Upper lobe of left lung (tissue), 6 donors: ENCODE measurements around the gene OAT. TPM values are rescaled to one million over a fixed set of nuclear protein-coding genes. Genes with fewer than 3 reads are reported as not detected.
"Not testable (repeated sequence)": the region's sequence is repeated elsewhere in the genome, so short reads cannot be mapped to it uniquely, and the experiment has no call there.

Experiments
- ATAC-seq, 2 donors: fragments of 200-7000 bp; cut with Tn5 transposase; one replicate each; pipeline ENCODE4 v1.9.1; 2022; ENCODE audit warnings: mild to moderate bottlenecking in 2 of 2, moderate library complexity in 2 of 2; ENCODE audit not compliant: low FRiP score in 2 of 2
- DNase-seq, 2 donors: peaks; one replicate each; pipeline ENCODE4 v3.0.0-alpha.2; 2019 to 2020
- H3K27ac ChIP-seq, 4 donors: fragments of 200-600 bp; sonication (generic); one replicate each; pipeline ENCODE4 v1.5.1; 2016 to 2019
- H3K27me3 ChIP-seq, 4 donors: fragments of 200-600 bp; sonication (generic); one replicate each; pipeline ENCODE4 v1.5.1; 2017 to 2019
- H3K36me3 ChIP-seq, 4 donors: fragments of 200-600 bp; sonication (generic); one replicate each; pipeline ENCODE4 v1.5.1; 2016 to 2019
- H3K4me1 ChIP-seq, 4 donors: fragments of 200-600 bp; sonication (generic); one replicate each; pipeline ENCODE4 v1.5.1; 2018 to 2019
- H3K4me3 ChIP-seq, 4 donors: fragments of 200-600 bp; sonication (generic); one replicate each; pipeline ENCODE4 v1.5.1; 2017 to 2019; ENCODE audit warnings: mild to moderate bottlenecking in 2 of 4, moderate library complexity in 1 of 4
- H3K9me3 ChIP-seq, 4 donors: fragments of 200-600 bp; sonication (generic); one replicate each; pipeline ENCODE4 v1.5.1; 2018 to 2019
- EP300 ChIP-seq, 4 donors: sonication (generic); formaldehyde crosslinking; IDR thresholded peaks; one replicate each; pipeline ENCODE4 v1.5.1; 2017; ENCODE audit warnings: antibody characterized with exemption in 4 of 4, control low read depth in 2 of 4
- POLR2A ChIP-seq, 4 donors: fragments of 450-650 bp; IDR thresholded peaks; one replicate each; pipeline ENCODE4 v1.5.1; 2016 to 2017; ENCODE audit warnings: antibody characterized with exemption in 4 of 4, mild to moderate bottlenecking in 2 of 4
- POLR2AphosphoS5 ChIP-seq, 2 donors: sonication (generic); formaldehyde crosslinking; IDR thresholded peaks; one replicate each; pipeline ENCODE4 v1.5.1; 2017; ENCODE audit warnings: antibody characterized with exemption in 2 of 2
- WGBS, 2 donors: methylation state at CpG; one replicate each; pipeline ENCODE4 v1.1.5; 2017 to 2018; 5-methylcytosine and 5-hydroxymethylcytosine counted together
- total RNA-seq, 6 donors: library from RNA; depleted of rRNA in 4 of 6; stranded (reverse); fragments of >200 nt in 4 of 6; gene quantifications; one replicate each; pipeline versions ENCODE4 v1.1.0 to v1.2.1, GENCODE V29; 2016 to 2021
- TF ChIP-seq, protein P1 (sequence below), 6 experiments: fragments of 450-650 bp in 4 of 6; fragments of 200-600 bp in 2 of 6; sonication (generic) in 2 of 6; IDR thresholded peaks; one replicate each; pipeline ENCODE4 v1.5.1; 2016 to 2019; ENCODE audit warnings: antibody characterized with exemption in 6 of 6
- donor health status: DM: no; HTN: no; CAD: no; lungs with moderate emphysema.
- donor health status: DM: no; HTN: yes; CAD: no; lungs with severe emphysema.

Gene OAT
- total RNA-seq, 6 donors from 2014 or later = 21.0 to 82.7 (median 48.0) TPM

GRCh38 chr10:124375353-124375614, 43.4 kb downstream of the OAT start:
- no peaks in the 10 kb centered on the region for H3K4me1 ChIP-seq
- no peaks in the 10 kb centered on the region for H3K9me3 ChIP-seq
- DNase-seq (no peak), ATAC-seq (no peak)
- no peaks in the 10 kb centered on the region for H3K36me3 ChIP-seq
- TF ChIP-seq POLR2A (IDR thresholded peaks at IDR 0.05) (no peak), EP300 (IDR thresholded peaks at IDR 0.05) (no peak), POLR2AphosphoS5 (IDR thresholded peaks at IDR 0.05) (no peak)
- TF ChIP-seq, protein P1, sequence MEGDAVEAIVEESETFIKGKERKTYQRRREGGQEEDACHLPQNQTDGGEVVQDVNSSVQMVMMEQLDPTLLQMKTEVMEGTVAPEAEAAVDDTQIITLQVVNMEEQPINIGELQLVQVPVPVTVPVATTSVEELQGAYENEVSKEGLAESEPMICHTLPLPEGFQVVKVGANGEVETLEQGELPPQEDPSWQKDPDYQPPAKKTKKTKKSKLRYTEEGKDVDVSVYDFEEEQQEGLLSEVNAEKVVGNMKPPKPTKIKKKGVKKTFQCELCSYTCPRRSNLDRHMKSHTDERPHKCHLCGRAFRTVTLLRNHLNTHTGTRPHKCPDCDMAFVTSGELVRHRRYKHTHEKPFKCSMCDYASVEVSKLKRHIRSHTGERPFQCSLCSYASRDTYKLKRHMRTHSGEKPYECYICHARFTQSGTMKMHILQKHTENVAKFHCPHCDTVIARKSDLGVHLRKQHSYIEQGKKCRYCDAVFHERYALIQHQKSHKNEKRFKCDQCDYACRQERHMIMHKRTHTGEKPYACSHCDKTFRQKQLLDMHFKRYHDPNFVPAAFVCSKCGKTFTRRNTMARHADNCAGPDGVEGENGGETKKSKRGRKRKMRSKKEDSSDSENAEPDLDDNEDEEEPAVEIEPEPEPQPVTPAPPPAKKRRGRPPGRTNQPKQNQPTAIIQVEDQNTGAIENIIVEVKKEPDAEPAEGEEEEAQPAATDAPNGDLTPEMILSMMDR (IDR thresholded peaks at IDR 0.05) = no peak
- no peaks in the 10 kb centered on the region for H3K27me3 ChIP-seq
- no peak overlapping the region for H3K27ac ChIP-seq
- H3K4me3 ChIP-seq = no peak overlapping the region
- 100% methylated on average over 2 of the region's 5 CpGs; no CpG with 5 or more reads in 1 of the 2 donors for WGBS, 2 donors

- TF ChIP-seq POLR2AphosphoS5 (IDR thresholded peaks at IDR 0.05) (no peak), POLR2A (IDR thresholded peaks at IDR 0.05) (no peak)
- no peaks in the 10 kb centered on the region for H3K36me3 ChIP-seq
- DNase-seq = no peak
- no peak overlapping the region for H3K4me3 ChIP-seq
- no peaks in the 10 kb centered on the region for H3K4me1 ChIP-seq
- 76 to 89% methylated on average over 10 to 14 of the region's 14 CpGs for WGBS, 2 donors
- no peak for ATAC-seq
- no peak overlapping the region for H3K27ac ChIP-seq
- no peaks in the 10 kb centered on the region for H3K27me3 ChIP-seq
- no peaks in the 10 kb centered on the region for H3K9me3 ChIP-seq
Measured at GRCh38 chr10:124374535-124375352, 44.0 kb downstream of the OAT start.

DNA sequence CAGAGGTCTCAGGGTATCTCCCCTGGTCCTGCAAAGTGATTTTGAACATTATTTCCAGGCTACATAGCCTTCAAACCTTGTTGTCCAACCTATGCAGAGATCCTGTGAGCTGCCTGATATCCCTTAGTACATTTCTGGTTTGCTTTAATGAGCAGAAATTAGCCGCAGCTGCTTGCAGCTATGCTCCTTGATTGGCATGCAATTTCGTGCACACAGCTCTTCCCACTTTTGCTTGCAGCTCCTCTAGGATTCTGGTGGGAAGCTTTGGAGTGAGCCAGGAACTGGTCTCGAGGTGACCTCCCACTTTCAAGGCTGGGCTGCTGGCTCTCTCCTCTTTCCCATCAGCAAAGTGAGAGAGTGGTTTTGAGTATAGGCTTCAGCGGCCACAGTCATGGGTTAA, 45.8 kb downstream of the OAT start:
- H3K9me3 ChIP-seq = no peaks in the 10 kb centered on the region
- no peaks in the 10 kb centered on the region for H3K27me3 ChIP-seq
- H3K4me1 ChIP-seq = no peaks in the 10 kb centered on the region
- WGBS, 2 donors = 65 to 90% methylated on average over 4 of the region's 4 CpGs
- ATAC-seq (no peak), DNase-seq (no peak)
- TF ChIP-seq POLR2AphosphoS5 (IDR thresholded peaks at IDR 0.05) (no peak), EP300 (IDR thresholded peaks at IDR 0.05) (no peak), POLR2A (IDR thresholded peaks at IDR 0.05) (no peak)
- TF ChIP-seq, protein P1 (IDR thresholded peaks at IDR 0.05) = no peak
- no peak overlapping the region for H3K4me3 ChIP-seq
- no peaks in the 10 kb centered on the region for H3K36me3 ChIP-seq
- H3K27ac ChIP-seq = no peak overlapping the region

GRCh38 chr10:124370426-124370825, 48.3 kb downstream of the OAT start:
- no peak for TF ChIP-seq POLR2A (IDR thresholded peaks at IDR 0.05)
- TF ChIP-seq EP300 (IDR thresholded peaks at IDR 0.05) = no peak
- no peak for TF ChIP-seq POLR2AphosphoS5 (IDR thresholded peaks at IDR 0.05)
- TF ChIP-seq, protein P1 (IDR thresholded peaks at IDR 0.05) = no peak
- ATAC-seq = no peak
- Histone ChIP-seq H3K36me3 (no peaks in the 10 kb centered on the region), H3K27ac (no peak overlapping the region), H3K4me1 (no peaks in the 10 kb centered on the region), H3K4me3 (no peak overlapping the region), H3K27me3 (no peaks in the 10 kb centered on the region), H3K9me3 (no peaks in the 10 kb centered on the region)
- WGBS, 2 donors = 80 to 83% methylated on average over 6 to 7 of the region's 7 CpGs
- no peak for DNase-seq

- H3K36me3 ChIP-seq = no peaks in the 10 kb centered on the region
- H3K4me3 ChIP-seq = no peak overlapping the region
- ATAC-seq (no peak), DNase-seq (no peak)
- no peak overlapping the region for H3K27ac ChIP-seq
- no peaks in the 10 kb centered on the region for H3K27me3 ChIP-seq
- WGBS, 2 donors = 69 to 73% methylated on average over 4 of the region's 4 CpGs
- TF ChIP-seq POLR2A (IDR thresholded peaks at IDR 0.05) = no peak
- TF ChIP-seq, protein P1 (IDR thresholded peaks at IDR 0.05) = no peak
- TF ChIP-seq POLR2AphosphoS5 (IDR thresholded peaks at IDR 0.05) = no peak
- TF ChIP-seq EP300 (IDR thresholded peaks at IDR 0.05) = no peak
- H3K9me3 ChIP-seq = no peaks in the 10 kb centered on the region
- H3K4me1 ChIP-seq = no peaks in the 10 kb centered on the region
Measured at GRCh38 chr10:124369986-124370385, 48.7 kb downstream of the OAT start.

- not testable (repeated sequence) for H3K9me3 ChIP-seq, H3K4me3 ChIP-seq, H3K27me3 ChIP-seq, H3K27ac ChIP-seq, H3K4me1 ChIP-seq, ATAC-seq, DNase-seq, H3K36me3 ChIP-seq
- 48 to 65% methylated on average over 4 of the region's 4 CpGs for WGBS, 2 donors
Measured at GRCh38 chr10:124369533-124369932, 49.2 kb downstream of the OAT start.
